GM19240 (cell line): ENCODE results near the gene FAM200B.
"Not testable (repeated sequence)": the region's sequence is repeated elsewhere in the genome, so short reads cannot be mapped to it uniquely, and the experiment has no call there.

Experiments
- DNase-seq: peaks from one replicate; pipeline ENCODE4 v3.0.0; 2011; ENCODE audit warnings: low spot score; ENCODE audit not compliant: insufficient read length

FAM200B gene

GRCh38 chr4:15695729-15696128, 14.1 kb downstream of the FAM200B start:
- no peak for DNase-seq

- no peak for DNase-seq
Measured at GRCh38 chr4:15696866-15697265, 15.2 kb downstream of the FAM200B start.

GRCh38 chr4:15702941-15703403, 21.3 kb downstream of the FAM200B start, which contains the start of gene BST1:
TSS of gene BST1 (plus strand) at chr4:15703065. CDS start at chr4:15703145, 80 bp downstream.
- DNase-seq = peak; percentile 23

DNA sequence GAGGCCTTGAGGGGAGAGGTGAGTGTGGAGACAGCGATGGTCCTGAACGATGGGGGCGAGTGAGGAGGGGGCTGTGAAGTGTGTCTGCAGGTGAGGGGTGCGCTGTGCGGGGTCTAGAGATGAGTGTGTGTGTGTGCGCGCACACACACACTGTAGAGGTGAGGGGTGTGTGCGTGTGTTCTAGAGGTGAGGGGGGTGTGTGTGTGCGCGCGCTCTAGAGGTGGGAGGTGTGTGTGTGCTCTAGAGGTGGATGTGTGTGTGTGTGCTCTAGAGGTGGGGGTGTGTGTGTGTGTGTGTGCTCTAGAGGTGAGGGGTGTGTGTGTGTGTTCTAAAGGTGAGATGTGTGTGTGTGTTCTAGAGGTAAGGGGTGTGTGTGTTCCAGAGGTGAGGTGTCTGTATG, 21.8 kb downstream of the FAM200B start:
- no peak for DNase-seq

DNA sequence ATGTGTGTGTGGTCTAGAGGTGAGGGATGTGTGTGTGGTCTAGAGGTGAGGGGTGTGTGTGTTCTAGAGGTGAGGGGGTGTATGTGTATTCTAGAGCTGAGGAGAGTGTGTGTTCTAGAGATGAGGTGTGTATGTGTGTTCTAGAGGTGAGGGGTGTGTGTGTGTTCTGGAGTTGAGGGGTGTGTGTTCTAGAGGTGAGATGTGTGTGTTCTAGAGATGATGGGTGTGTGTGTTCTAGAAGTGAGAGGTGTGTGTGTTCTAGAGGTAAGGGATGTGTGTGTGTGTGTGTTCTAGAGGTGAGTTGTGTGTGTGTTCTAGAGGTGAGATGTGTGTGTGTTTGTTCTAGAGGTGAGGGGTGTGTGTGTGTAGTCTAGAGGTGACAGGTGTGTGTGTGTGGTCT, 22.5 kb downstream of the FAM200B start:
- no peak for DNase-seq

DNA sequence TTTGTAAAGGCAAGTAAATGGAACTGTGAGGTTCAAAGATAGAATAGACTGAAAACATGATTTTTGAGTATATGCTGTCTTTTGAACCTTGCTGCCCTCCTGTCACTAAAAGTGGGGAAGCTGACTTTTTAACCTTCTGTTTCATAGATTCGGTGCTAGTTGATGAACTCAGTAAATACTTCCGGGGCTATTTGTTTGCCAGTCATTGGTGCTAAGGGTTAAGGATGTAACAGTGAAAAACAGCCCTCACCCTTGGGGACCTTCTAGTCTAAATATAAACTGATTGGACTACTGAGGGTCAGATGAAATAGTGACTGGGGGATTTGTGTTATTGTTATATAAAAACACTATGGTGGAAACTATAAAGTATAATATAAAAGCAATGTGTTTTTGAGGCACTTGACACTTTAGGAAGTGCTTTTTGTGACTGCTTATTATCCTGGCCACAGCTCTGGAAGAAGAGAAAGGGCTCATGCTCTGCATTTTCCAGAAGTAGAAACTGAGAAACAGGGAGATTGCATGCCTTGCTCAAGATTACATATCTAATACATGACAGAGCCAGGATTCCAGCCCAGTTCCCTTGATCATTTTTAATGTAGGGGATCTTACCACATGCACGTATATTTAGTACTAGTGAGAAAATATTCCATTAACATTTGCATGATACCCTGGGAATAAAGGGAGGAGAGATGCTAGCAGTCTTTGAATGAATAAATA, 25.2 kb downstream of the FAM200B start:
- DNase-seq = no peak

DNA sequence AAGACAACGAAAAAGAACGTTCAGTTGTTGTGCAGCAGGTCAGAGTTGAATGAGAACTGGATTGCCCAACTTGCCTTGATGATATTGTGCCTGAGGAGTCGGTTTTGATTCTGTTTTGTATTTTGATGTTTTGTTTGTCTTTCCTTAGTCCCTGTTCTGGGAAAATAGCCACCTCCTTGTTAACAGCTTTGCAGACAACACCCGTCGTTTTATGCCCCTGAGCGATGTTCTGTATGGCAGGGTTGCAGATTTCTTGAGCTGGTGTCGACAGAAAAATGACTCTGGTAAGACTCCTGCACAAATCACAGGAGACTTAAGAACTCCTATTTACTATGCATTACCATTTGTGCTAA, 25.7 kb downstream of the FAM200B start:
- no peak for DNase-seq

DNA sequence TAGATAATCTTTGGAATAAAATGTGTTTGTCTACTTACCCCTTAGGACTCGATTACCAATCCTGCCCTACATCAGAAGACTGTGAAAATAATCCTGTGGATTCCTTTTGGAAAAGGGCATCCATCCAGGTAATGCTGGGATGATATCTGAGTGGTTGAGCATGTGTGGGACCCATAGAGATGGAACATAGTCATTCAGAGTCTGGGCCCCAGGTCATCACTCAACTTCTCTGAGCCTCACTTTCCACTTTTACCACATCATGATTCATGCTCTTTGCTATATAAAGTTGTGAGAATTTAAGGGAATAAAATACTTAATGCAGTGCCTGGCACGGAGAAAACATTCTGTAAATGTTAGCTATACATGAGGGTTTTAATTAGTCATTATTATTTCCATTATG, 30.1 kb downstream of the FAM200B start:
- DNase-seq = no peak

DNA sequence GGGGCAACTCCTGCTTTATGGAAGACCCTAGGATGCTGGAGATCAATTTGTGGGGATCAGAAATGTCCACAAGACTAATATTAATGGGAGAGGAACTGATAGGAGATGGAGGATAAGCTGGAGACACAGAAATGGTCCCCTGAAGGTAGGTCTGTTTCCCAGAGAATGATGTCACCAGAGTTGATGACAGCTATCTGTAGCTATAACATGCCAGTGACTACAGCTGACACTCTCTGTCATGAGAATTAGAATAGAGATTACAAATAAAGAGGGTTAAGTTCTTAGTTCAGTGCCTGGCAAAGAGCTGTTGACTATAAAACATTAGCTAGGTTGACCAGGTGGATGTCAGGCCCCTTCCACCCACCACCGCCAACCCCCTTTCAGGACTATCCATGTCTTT, 30.6 kb downstream of the FAM200B start:
- no peak for DNase-seq

GRCh38 chr4:15714141-15714540, 32.5 kb downstream of the FAM200B start:
- DNase-seq = no peak

- no peak for DNase-seq
Measured at GRCh38 chr4:15714646-15715435, 33.2 kb downstream of the FAM200B start.

- DNase-seq = no peak
Measured at GRCh38 chr4:15716115-15716514, 34.5 kb downstream of the FAM200B start.

GRCh38 chr4:15717086-15717485, 35.5 kb downstream of the FAM200B start:
- no peak for DNase-seq

DNA sequence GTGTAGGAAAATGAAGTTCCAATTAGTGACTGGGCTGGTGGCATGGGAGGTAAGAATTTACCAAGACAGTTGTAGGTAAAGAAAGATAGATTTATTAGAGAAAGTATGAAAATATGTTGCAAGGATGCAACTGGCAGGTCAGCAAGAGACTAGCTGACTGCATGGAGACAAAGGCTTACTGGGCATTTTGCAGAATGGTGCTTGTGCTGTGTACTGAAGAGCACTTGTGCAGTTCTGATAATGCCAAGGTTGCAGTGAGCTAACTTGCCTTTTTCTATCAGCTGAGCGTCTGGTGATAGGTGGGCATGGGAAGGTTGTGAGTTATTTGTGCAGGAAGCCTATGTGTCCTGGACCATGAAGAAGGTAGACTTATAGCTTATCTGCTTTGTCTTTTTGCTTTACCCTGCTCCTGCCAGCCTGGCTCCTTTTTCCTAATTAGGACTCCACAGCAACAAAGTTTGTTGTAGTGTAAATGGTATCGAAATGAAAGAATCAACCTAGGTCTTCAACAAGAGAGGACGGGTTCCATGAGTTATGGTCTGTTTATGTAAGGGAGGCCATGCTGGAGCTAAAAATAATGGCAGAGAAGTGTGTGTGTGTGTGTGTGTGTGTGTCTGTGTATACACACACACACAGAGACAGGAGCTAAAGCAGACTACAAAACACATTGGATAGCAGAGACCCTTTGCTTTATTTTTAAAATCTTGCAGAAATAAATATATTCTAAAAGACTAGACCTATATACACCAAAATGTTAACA, 36.2 kb downstream of the FAM200B start:
- no peak for DNase-seq

DNA sequence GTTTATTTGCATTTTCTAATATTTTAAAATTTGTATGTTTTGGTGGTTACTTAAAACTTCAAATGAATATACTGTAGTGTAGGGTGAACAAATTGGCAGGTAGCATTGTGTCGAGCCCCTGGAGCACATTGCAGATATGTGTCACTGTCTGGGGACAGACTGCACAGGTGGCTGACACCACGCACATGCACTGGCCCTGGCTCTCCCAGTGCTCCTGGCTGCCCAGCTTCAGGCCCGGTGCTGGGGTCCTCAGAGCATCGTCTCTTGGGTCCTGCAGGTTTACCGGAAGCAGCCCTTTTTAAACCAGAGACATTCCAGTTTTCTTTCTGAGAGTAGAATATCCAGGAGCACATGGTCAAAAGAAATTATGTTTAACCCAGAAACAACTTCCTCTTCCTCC, 36.8 kb downstream of the FAM200B start:
- no peak for DNase-seq

GRCh38 chr4:15718959-15719358, 37.3 kb downstream of the FAM200B start:
- no peak for DNase-seq

- DNase-seq = no peak
Measured at GRCh38 chr4:15719506-15719905, 37.9 kb downstream of the FAM200B start.

- no peak for DNase-seq
Measured at GRCh38 chr4:15720851-15721250, 39.2 kb downstream of the FAM200B start.

GRCh38 chr4:15725608-15726007, 44.0 kb downstream of the FAM200B start:
- DNase-seq = no peak

DNA sequence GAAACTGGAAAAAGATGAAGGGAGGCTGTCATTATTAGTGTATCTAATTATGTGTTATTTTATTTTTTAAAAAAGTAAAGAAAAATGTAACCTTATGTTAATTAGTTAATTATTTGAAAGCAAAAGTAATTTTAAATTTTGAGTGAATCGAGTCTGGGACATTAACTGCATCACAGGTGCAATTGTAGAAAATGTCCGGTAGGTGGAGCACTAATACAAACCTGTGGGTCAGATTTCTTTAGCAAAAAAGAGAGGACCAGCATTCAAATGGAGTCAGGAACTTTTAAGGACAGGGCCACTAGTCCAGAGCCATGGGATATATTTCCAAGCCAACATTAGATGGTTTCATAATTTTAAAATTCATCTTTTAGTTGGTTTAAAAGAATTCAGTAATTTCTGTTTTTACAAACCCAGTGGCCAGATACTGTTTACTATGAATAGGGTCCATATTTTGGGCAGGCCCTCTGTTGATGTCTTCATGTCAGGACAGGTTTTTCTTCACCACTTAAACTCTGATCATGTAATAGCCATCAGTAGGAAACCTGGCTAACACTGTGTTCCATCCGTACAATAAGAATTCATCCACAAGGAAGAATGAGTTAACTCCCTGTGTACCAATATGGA, 48.4 kb downstream of the FAM200B start:
- peak; percentile 26 for DNase-seq

- DNase-seq = not testable (repeated sequence)
Measured at GRCh38 chr4:15733061-15733460, 51.4 kb downstream of the FAM200B start.

DNA sequence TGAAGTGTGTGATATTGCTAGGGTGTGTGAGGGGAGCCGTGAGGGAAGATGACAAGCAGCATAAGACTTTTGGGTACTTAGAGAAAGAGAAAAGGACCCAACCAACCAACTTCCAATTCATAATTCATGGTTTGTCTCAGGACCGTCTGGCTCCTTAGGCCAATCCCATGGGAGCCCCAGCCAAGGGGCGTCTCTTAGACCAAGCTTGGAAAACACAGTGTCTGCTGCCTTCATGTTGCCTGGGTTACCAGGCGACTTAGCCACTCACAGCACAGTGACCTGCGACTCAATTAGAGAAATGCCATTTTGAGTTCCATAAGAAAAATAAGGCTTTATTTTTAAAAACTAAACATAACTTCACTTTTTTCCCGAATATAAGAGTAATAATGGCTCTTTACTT, 53.9 kb downstream of the FAM200B start:
- DNase-seq = no peak
